Activated effector memory CD4-positive, alpha-beta T cell treated with anti-CD3 and anti-CD28 coated beads, Interleukin-2, amount 50 U/mL, for 16 hours (primary cell): ENCODE results near the gene BBS9.
"Not testable (repeated sequence)": the region's sequence is repeated elsewhere in the genome, so short reads cannot be mapped to it uniquely, and the experiment has no call there.

Source experiments
- DNase-seq: peaks from one replicate; pipeline ENCODE4 v3.0.0-alpha.2; 2020

Gene BBS9

DNA sequence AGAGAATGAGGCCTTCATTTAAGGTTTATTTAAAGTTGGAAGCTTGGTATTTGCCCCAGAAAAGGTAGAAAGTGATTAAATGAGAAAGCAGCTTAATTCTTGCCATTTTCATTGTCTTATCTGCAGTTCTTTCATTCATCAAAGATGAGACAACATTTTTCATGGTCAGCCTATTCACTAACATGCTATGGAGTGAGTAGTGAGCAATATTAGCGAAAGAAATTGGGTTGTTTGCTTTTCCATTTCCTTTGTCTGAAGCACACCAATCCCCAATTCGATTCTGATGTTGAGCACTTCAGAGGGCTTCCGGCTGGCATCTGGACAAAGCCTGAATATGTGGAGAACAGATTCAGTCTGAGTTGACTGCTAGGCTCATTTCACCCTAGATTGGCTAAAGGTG lies 317.2 kb downstream of the BBS9 start:
- no peak for DNase-seq

DNA sequence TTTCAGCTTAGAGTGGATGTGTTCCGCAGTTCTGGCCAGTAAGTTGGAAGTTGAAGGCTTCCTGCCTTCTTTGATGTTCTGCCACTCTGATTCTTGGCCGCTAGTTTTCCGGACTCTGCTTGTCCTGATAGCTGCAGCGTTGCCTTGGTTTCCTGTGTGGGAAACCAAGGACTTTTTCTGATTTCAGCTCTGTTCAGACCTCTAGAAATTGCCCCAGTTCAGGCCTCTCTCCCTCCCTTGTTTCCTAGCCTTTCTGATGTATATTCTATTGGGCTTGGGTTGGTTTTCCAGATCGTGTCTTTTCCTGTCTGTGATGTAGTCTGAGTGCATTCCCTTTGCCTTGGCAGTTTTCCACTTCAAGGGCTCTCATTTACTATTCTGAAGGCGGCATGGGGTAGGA lies 318.7 kb downstream of the BBS9 start:
- no peak for DNase-seq

DNA sequence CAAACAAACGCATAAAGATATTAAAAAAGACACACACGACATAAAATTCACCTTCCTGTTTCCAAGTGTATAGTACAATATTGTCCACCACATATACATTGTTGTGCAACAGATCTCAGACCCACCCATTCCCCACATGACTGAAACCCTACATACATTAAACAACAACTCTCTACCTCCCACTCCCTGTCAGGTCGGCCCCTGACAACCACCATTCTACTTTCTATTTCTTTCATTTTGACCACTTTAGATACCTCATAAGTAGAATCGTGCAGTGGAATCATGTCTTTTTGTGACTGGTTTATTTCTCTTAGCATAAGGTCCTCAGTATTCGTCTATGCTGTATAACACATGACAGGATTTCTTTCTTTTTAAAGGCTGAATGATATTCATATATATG lies 320.5 kb downstream of the BBS9 start:
- no peak for DNase-seq

DNA sequence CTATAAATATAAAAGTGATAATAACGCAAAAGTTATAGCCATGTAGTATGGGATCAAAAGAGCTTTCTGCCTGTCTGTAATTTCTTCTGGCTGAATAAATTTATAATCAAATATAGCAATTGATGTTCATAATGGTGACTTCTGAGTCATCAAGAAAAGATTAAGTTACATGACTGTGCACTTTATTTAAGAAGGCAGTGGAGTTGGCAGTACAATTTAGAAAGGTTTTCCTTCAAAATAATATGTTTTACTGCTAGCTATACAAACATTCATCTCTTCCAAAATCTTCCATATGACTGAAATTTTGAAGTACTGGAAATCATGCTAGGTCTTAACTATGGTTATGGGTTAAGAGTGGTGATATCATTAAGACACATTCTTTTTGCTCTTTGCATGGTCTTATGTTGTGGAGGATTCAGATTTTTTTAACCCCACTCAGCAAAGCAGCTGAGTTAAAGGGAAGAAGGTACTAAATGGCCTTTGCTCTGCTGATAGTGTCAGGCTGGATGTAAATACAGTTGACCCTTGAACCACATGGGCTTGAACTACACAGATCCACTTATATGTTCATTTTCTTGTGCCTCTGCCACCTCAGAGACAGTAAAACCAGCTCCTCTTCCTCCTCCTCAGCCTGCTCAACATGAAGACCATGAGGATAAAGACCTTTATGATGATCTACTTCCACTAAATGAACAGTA lies 323.6 kb downstream of the BBS9 start:
- DNase-seq = no peak

DNA sequence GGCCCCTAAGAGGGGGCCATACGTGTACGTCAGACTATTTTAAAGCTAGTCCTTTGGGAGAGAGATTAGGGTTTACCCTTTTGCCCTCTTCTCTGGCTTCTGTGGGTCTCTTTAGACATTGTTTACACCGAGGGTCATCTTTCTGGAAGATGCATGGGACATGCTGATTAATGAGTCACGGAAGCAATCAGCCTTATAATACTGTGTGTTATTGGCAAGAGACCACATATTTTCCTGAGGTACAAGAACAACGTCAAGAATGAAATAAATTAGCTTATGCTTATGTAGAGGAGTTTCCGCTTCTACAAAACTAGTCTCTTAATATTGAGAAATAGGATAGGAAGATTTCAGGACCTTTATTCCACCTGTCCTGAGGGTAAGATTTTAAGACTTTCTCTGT lies 327.7 kb downstream of the BBS9 start:
- no peak for DNase-seq

DNA sequence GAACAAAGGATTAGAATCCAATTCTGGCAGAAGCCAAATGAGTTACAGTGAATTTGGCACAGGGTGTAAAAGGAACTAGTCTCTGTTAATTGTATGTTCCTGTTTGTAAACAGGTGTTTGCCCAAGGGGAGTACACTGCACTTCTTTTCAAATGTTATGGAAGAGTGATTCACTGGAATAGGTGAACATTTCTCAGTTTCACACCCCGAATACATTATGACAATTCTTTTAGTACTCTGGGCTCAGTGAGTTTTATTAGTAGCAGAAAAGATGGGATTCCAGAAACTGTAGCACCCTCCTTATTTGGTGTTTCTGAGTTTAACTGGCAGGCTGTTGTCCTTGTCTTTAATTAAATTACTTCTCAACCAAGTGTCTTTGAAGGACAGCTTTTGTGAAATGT lies 329.2 kb downstream of the BBS9 start:
- no peak for DNase-seq

DNA sequence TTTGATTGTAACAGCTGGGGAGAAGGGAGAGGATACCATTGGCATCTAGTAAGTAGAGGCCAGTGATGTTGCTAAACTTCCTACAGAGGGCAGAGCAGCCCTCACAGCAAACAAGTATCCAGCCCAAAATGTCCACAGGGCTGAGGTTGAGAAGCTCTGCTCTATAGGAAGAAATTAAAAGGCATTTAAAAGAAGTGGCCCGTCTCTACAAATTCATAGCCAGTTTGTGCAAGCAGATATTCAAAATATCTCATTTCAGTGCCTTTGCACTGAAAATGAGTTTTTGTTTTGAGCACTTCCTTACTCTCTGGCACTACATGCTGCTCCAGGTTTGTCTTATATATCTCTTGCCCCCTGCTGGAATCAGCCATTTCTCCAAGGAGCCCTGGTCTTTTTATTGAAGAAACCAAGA lies 330.0 kb downstream of the BBS9 start:
- no peak for DNase-seq

DNA sequence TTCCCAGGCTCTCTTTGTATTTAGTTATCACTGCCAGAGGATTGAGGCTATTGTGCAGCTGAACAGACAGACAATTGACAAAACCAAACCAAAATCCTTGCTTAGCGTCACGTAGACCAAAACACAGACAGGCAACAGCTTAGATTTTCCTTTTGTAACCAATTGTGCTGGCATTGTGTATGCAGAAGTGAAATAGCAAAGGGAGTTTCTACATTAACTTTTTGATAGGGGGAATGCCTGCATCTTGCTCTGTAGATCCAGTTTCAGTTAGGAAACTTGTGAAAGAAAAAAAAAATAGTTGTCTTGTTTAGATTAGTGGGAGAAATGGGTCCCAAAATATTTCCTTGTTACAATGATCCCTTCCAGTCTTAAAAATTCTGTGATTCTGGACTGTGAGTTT lies 333.8 kb downstream of the BBS9 start:
- DNase-seq = no peak

DNA sequence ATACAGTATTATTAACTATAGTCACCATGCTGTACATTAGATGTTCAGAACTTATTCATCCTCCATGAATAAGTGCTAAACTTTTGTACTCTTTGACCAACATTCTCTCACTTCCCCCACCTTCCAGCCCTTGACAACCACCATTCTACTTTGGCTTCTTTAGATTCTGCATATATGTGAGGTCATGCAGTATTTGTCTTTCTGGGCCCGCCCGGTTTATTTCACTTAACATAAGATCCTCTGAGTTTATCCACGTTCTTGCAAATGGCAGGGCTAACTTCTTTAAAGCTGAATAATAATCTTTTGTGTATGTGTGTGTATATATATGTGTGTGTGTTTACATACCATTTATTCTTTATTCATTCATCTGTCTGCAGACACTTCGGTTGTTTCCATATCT lies 336.8 kb downstream of the BBS9 start:
- DNase-seq = no peak

DNA sequence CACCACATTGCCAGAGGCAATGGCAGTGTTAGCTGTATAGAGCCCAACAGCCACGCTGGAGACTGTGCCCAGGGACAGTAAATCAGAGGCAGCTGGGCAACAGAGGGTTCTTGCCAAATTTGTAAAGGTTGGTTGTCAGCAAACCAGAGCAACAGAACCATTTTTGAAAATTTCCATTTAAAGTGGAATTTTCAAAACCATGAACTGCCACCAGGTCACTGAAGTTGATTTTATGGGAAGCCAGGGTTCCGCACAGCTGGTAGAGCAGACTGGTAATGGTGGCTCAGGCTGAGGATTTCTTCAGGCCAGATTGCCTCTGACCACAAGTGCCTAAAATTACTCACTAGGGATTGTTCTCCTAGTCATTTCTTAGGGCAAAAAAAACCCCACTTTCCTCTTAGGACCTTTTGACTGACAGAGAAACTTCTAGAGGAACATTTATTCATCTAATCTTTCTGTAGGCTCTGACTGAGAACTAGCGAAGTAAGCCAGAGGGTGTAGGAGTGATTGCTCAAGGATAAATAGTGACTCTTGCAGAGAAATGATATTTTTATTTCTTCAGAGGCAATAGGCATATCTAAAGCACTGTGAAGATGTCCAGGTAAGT lies 342.4 kb downstream of the BBS9 start:
- no peak for DNase-seq

DNA sequence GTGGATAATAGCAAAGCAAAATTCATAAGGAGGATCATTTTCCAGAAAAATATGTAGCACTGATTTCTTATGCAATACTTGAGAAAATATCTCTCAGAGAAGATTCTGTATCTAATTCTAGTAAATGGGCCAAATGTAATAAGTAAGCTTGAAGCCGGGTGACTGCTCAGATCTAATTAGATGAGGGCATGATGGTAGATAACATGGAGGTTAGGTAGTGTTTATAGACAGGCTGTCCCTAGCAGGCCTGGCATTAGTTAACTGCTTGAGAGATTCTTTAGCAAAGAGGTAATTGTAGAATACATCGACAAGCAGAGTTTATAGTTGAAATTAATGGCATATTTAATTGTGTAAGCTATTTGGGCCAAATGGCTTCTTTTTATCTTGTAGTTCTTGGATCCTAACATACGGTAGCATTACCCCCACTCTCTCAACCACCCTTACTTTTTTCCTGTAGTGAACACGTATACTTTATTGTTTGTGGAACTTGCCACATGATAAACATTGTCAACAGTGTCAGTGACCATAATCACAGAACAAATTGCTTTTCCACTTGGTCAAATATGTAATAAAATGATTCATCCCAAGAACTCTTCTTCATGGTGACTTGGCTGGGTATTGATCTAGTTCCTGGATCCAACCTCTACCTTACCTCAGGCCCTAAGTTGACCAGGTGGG lies 343.1 kb downstream of the BBS9 start:
- DNase-seq = no peak

DNA sequence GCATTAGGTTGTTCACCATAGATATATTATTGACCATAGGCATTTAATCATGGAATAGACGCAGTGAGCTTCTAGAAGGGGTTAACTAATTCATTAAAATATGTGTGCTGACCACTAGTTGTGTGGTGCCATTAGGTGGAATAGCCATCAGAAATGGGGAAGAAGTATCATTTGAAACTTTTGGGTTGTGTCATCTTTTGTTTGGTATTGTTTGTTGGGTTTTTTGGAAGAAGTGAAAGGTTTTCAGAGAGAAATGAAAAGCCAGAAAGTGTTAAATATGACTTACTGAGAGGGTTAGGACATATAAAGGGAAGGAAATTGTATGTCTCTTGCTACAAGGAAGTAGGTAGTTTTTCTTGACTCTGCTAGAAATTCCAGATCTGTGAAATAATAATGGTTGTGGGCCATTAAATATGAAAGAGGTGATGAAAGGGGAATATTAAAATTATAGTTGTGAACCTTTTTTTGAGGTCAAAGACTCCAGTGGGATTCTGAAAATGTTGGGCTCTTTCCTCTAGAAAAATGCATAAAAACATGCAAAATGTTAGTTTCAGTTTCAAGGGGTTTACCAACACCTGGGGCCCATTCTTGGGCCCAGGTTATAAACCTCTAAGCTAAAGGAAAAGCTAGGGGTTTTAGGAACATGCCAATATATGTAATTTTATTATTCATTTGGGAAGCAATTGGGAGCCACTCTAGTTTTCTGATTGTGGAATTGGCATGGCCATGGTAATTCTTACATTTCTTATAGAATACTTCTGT lies 348.5 kb downstream of the BBS9 start:
- no peak for DNase-seq

DNA sequence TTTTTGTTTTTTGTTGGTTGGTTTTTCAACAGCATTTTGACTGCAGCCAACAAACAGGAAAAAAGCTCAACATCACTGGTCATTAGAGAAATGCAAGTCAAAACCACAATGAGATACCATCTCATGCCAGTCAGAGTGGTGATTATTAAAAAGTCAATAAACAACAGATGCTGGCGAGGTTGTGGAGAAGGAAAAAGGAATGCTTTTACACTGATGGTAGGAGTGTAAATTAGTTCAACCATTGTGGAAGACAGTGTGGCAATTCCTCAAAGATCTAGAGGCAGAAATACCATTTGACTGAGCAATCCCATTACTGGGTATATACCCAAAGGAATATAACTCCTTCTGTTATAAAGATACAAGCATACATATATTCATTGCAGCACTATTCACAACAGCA lies 355.1 kb downstream of the BBS9 start:
- not testable (repeated sequence) for DNase-seq

DNA sequence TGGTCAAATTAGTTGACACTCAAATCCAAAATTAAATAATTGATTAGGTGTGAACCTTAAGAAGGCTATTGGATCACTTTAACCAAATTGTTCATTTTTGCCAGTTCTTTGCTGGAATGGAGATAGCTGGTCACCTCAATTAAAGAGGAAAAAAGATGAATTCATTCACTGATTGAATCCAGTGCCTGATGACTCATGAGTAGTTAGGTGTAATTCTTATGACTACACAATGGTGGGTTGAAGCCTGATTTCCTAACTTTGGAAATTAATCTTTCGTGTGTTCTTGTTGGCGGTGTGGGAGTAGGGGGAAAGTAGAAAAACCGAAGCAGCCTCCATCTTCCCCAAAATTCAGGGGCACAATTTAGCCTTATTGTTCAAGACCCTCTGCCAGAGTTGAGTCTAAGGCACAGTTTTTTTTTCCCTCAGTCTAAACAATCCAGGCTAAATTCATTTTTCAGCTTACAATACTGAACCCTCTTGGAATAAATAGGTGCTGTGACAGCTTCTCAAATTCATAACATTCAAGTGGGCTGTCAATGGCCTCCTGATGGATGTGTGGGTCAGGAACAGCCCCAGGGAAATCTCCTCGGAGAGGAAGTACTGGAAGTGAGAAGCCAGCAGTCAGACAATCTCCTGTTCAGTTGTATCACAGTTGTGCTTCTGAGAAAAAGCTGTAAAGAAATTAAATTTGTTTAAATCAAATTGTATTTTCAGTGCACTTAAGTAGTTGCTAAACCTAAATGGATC lies 356.6 kb downstream of the BBS9 start:
- no peak for DNase-seq

DNA sequence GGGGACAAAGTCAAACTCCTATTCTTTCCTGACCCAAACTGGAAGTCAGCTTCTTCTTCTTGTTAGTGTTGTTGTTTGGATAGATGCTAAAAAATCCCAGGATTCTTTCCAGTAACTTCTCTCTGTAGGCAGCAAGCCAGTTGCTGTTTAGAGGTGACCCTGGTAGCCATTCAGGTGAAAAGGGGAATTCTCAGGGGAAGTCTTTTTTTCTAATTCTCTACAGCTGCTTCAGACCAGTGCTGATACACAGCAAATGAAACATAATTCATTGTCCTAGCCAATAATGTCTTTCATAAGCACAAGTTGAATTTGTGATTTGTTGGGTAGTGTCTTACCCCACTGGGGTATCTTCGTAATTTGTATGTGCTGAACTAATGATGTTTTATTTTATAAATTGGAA lies 357.3 kb downstream of the BBS9 start:
- DNase-seq = no peak

DNA sequence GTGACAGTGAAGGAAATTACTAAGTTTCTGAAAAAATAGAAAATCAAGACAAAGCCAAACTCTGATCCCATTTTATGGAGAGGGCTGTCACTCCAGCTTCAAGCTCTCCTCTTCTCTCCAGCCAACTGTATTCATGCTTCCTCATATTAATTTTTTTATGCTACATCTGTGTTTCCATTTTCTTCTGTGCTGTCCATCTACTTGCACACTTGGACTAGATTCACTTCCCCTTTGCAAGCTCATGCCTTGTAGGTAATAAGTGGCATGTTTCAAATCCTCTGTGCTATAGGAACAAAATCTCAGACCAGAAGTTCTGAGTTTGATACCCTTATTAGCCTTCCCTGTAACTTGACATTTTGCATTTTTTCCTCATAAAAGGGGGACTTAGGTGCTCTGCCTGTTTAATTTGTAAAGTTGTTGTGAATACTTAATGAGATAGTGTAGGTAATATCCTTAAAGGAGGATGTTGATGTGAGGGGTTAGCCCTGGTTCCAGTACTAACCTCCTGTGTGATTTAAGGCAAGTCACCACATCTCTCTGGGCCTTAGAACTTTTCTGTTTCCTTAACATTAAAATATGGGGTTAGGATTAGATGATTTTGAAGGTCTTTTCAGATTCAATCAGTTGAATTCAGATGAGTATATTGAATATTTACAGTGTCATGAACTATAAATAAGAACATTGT lies 358.8 kb downstream of the BBS9 start:
- no peak for DNase-seq

DNA sequence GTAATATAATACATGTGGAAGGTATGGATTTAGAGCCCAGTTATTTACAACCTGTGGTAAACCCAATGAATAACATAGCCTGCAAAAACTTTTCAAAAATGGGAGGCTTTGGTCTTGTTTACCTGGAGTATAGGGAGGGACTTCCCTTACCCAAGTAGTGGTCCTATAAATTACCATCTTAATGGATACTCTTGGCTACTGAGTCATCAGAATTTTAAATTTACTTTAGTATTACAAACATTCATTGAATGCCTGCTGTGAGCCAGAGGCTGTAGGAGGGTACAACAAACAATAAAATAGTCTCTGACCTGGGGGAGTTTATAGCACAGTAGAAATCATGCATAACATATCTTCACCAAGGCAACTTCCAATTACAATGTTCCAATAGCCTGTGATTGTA lies 365.1 kb downstream of the BBS9 start:
- DNase-seq = no peak

DNA sequence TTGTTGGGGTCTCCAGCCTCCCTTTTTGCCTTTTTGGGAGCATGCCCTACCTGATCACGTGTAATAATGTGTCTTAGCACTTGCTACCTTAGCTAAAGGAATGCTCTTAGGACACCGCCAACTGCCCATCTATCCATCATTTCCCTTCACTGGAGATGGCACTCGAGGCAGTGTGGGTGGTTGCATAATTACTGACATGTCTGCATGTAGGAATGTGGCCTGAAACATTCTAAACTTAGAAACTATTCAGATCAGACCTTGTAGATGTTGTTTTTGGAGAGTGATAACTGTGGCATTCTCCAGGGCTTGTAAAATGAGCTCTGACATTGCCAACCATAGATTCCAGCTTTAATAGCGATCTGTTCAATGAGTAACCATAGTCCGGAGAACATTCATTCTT lies 365.8 kb downstream of the BBS9 start:
- DNase-seq = no peak

DNA sequence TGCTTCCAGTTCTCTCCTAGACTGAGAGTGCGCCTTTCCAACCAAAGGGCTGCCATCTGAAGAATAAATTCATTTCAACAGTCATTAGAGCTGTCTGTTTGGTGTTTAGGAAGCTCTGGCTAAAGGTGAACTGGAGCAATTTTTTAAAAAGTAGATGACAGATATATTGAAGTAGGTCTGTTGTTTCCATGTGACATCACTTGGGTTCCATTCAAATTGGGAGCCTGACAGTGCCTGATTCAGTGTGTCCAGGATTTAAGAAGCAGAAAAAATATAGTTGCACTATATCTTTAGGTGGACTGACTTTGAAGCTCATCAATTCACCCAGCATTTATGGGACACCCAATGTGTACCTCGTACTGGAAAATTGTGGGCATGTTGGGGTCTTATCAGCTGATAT lies 367.7 kb downstream of the BBS9 start:
- DNase-seq = no peak

DNA sequence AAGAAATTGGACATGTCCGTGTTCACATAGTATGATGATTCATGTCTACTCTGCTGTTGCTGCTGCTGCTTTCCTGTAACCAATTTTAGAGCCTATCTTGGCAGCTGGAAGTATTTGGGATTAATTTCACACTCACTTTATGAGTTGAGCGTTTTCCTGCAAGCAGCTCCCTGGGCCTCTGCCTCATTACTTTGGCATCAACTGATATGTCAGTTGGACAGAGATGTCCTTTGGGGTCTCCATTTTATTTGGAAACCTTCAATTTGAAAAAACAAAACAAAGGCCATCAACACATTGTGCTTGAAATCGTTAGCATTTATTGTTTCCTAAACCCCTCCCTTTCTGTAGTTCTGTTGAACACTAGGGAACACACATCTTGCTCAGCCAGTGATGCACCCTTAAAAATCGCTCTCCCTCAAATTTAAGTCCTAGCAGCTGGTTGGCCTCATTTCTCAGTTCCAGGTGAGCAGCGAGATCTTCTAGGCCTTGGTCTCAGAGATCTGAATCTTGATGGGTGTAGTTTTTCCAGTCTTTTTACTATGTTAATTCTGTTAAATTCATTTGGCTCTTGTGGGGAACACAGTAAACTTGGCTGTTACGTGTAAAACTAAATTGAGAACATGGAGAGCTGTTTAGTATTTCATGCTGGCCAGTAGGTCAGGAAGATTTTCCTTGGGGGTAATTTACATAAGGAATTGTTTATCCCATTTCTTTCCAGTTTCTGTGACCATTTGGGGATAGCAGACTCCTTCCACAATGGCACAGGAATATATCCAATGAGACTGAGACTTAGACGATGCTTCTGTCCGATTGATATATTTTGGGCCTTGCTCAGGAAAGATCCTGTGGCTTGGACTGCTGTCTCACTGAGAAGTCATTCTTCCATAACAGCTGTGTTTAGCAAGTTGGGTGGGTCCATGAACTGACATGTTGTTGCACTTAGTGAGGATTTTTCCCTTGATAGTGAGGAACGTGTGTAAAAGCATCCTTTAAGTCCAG lies 371.6 kb downstream of the BBS9 start:
- DNase-seq = no peak

DNA sequence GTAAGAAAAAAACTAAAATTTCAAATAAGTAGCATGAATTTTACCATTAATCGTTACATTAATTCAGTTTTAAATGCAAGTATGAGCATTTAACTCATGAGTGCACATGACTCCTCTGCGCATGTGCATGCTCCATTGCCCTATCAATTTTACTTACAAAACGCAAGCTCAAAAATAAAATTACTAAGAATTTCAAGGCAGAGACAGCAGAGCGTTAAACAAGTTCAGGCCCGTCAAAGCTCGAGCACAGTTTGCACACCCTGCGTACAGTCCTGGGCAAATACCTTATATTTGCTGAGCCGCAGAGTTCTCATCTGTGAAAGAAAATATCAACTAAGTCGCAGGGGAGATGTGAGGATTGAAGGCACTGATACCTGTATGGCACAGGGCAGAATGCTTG lies 373.6 kb downstream of the BBS9 start:
- DNase-seq = no peak
